Liver (tissue), 3 donors: Measurements from ENCODE around the gene ZDHHC8.

Experiments
- CTCF ChIP-seq: fragments of 150-350 bp; IDR thresholded peaks from 2 replicates; pipeline ENCODE4 v1.5.1; 2017; ENCODE audit warnings: improper control_type of control experiment, low read depth, low read length; ENCODE audit not compliant: missing input control
- EGR1 ChIP-seq, 2 donors: IDR thresholded peaks; 2 replicates each; pipeline ENCODE4 v1.6.1; 2016 to 2018; ENCODE audit warnings: antibody characterized with exemption in 2 of 2, low read depth in 2 of 2
- GABPA ChIP-seq, 2 donors: IDR thresholded peaks in 1 of 2; conservative IDR thresholded peaks in 1 of 2; 2 replicates each; pipeline ENCODE4 v1.6.1; 2016; ENCODE audit warnings: antibody characterized with exemption in 2 of 2, mild to moderate bottlenecking in 1 of 2, moderate library complexity in 1 of 2
- JUND ChIP-seq, 2 donors: IDR thresholded peaks; 2 replicates each; pipeline ENCODE4 v1.6.1; 2016; ENCODE audit warnings: antibody characterized with exemption in 2 of 2
- MAX ChIP-seq: IDR thresholded peaks from 2 replicates; pipeline ENCODE4 v1.6.1; 2016; ENCODE audit warnings: antibody characterized with exemption
- RAD21 ChIP-seq, 2 donors: IDR thresholded peaks; 2 replicates each; pipeline ENCODE4 v1.6.1; 2016; ENCODE audit warnings: antibody characterized with exemption in 2 of 2, mild to moderate bottlenecking in 2 of 2
- REST ChIP-seq: IDR thresholded peaks from 2 replicates; pipeline ENCODE4 v1.6.1; 2016; ENCODE audit warnings: antibody characterized with exemption, mild to moderate bottlenecking
- RXRA ChIP-seq, 2 donors: IDR thresholded peaks; 2 replicates each; pipeline ENCODE4 v1.6.1; 2017 to 2018; ENCODE audit warnings: antibody characterized with exemption in 2 of 2, mild to moderate bottlenecking in 1 of 2
- SP1 ChIP-seq: IDR thresholded peaks from 2 replicates; pipeline ENCODE4 v1.6.1; 2018; ENCODE audit warnings: antibody characterized with exemption, mild to moderate bottlenecking
- TAF1 ChIP-seq: conservative IDR thresholded peaks from 2 replicates; pipeline ENCODE4 v1.6.1; 2016; ENCODE audit warnings: antibody characterized with exemption, mild to moderate bottlenecking
- YY1 ChIP-seq: IDR thresholded peaks from 2 replicates; pipeline ENCODE4 v1.6.1; 2016; ENCODE audit warnings: antibody characterized with exemption, mild to moderate bottlenecking
- ZBTB33 ChIP-seq: IDR thresholded peaks from 2 replicates; pipeline ENCODE4 v1.6.1; 2016; ENCODE audit warnings: antibody characterized with exemption
- donor health status: healthy.
- donor health status: healthy.

GRCh38 chr22:20185750-20186149 lies 54.1 kb downstream of the ZDHHC8 start:
- TF ChIP-seq CTCF: no peak
- TF ChIP-seq EGR1 (IDR thresholded peaks at IDR 0.05; ENCODE audit: low read depth in 2 of 2): no peak
- no peak for TF ChIP-seq RXRA (IDR thresholded peaks at IDR 0.05)
- TF ChIP-seq YY1: no peak
- no peak for TF ChIP-seq ZBTB33
- TF ChIP-seq MAX: no peak
- no peak for TF ChIP-seq REST
- TF ChIP-seq RAD21 (IDR thresholded peaks at IDR 0.05): no peak
- no peak for TF ChIP-seq SP1
- TF ChIP-seq TAF1: no peak
- TF ChIP-seq JUND (IDR thresholded peaks at IDR 0.05): no peak
- no peak for TF ChIP-seq GABPA (IDR thresholded peaks at IDR 0.05 in 1 of 2, conservative IDR thresholded peaks at IDR 0.05 in 1 of 2)
